Naive thymus-derived CD4-positive, alpha-beta T cell (primary cell): ENCODE results near the gene SRD5A2. TPM values are rescaled to one million over a fixed set of nuclear protein-coding genes. Genes with fewer than 3 reads are reported as not detected.

Source experiments
- ATAC-seq: fragments of 150-1000 bp; cut with Tn5 transposase; 2 replicates; pipeline ENCODE4 v1.10.0; 2021; ENCODE audit warnings: mild to moderate bottlenecking, moderate library complexity
- CTCF ChIA-PET: fragments of 350-600 bp; sonication (Branson Sonifier 250); formaldehyde crosslinking; loops from one replicate; lab custom pipeline; 2021; ENCODE audit warnings: antibody characterized with exemption; lab: Charles Lee
- POLR2A ChIA-PET: fragments of 350-600 bp; sonication (Branson Sonifier 250); formaldehyde crosslinking; loops from one replicate; lab custom pipeline; 2021; ENCODE audit warnings: antibody characterized with exemption, inconsistent platforms; lab: Charles Lee
- DNase-seq, 9 donors: peaks; one replicate each; pipeline versions ENCODE4 v3.0.0 to v3.0.0-alpha.2; 2020 to 2022; ENCODE audit warnings: mixed read lengths in 1 of 9
- H3K27ac ChIP-seq: one replicate; pipeline ENCODE4 v1.7.0; 2013; ENCODE audit warnings: mild to moderate bottlenecking, low read depth, low read length, moderate library complexity
- H3K27me3 ChIP-seq, 2 donors: one replicate each; pipeline ENCODE4 v1.7.0; 2013; ENCODE audit warnings: low read length in 2 of 2, mild to moderate bottlenecking in 2 of 2, moderate library complexity in 2 of 2; ENCODE audit not compliant: control insufficient read depth in 2 of 2, insufficient read depth in 2 of 2
- H3K36me3 ChIP-seq, 3 experiments: 1 replicate in 2 of 3; 2 replicates in 1 of 3; pipeline ENCODE4 v1.7.0; 2013; ENCODE audit warnings: low read length in 3 of 3, mild to moderate bottlenecking in 3 of 3, moderate library complexity in 1 of 3; ENCODE audit not compliant: insufficient read depth in 3 of 3, control insufficient read depth in 2 of 3
- H3K4me1 ChIP-seq, 2 donors: one replicate each; pipeline ENCODE4 v1.7.0; 2013; ENCODE audit warnings: low read length in 2 of 2, mild to moderate bottlenecking in 2 of 2, moderate library complexity in 1 of 2; ENCODE audit not compliant: control insufficient read depth in 2 of 2, insufficient read depth in 2 of 2
- H3K4me3 ChIP-seq: 2 replicates; pipeline ENCODE4 v1.7.0; 2013; ENCODE audit warnings: mild to moderate bottlenecking, low read length
- H3K9me3 ChIP-seq, 3 experiments: 1 replicate in 2 of 3; 2 replicates in 1 of 3; pipeline ENCODE4 v1.7.0; 2013; ENCODE audit warnings: low read length in 3 of 3; ENCODE audit not compliant: control insufficient read depth in 2 of 3
- H3K27ac Mint-ChIP-seq, 9 donors: one replicate each; pipeline ENCODE4 v1.8.0; 2020 to 2022; ENCODE audit warnings: mixed read lengths in 9 of 9, mild to moderate bottlenecking in 8 of 9, moderate library complexity in 5 of 9, inconsistent platforms in 2 of 9
- H3K27me3 Mint-ChIP-seq, 5 donors: one replicate each; pipeline ENCODE4 v1.8.0; 2021 to 2022; ENCODE audit warnings: mixed read lengths in 5 of 5, mild to moderate bottlenecking in 1 of 5
- H3K36me3 Mint-ChIP-seq, 5 donors: one replicate each; pipeline ENCODE4 v1.8.0; 2020 to 2022; ENCODE audit warnings: mixed read lengths in 5 of 5, mild to moderate bottlenecking in 3 of 5, inconsistent platforms in 1 of 5
- H3K4me1 Mint-ChIP-seq, 7 donors: one replicate each; pipeline ENCODE4 v1.8.0; 2020 to 2022; ENCODE audit warnings: mixed read lengths in 7 of 7, mild to moderate bottlenecking in 3 of 7, inconsistent platforms in 1 of 7
- H3K4me3 Mint-ChIP-seq, 10 donors: one replicate each; pipeline ENCODE4 v1.8.0; 2020 to 2022; ENCODE audit warnings: mild to moderate bottlenecking in 10 of 10, mixed read lengths in 10 of 10, moderate library complexity in 6 of 10, inconsistent platforms in 2 of 10
- H3K9me3 Mint-ChIP-seq, 11 donors: one replicate each; pipeline ENCODE4 v1.8.0; 2020 to 2022; ENCODE audit warnings: mixed read lengths in 11 of 11, mild to moderate bottlenecking in 4 of 11, inconsistent platforms in 1 of 11, moderate library complexity in 1 of 11
- intact Hi-C, 2 donors: fragments of 100-400 bp; cut with micrococcal nuclease; formaldehyde crosslinking; loops; one replicate each; pipeline ENCODE4 v1.15.1; 2023
- polyA plus RNA-seq, 2 donors: library from polyadenylated mRNA; unstranded; fragments of 300-500 nt; fragmentation: Illumina TruSeq; gene quantifications; one replicate each; pipeline ENCODE4 v1.2.3, GENCODE V29; 2021
- total RNA-seq, 6 experiments: library from RNA in 5 of 6; stranded (reverse) in 5 of 6; gene quantifications; 1 replicate in 5 of 6; 2 replicates in 1 of 6; pipeline ENCODE4 v1.2.3 and lab custom pipeline; 2021 to 2026

Gene SRD5A2
- total RNA-seq (not detected), polyA plus RNA-seq (not detected), total RNA-seq (lab: John Stamatoyannopoulos, UW) (not detected)

- H3K9me3 Mint-ChIP-seq = peaks cover 0 to 23% (median 7%) of the 10 kb centered on the region in 11 donors
- H3K36me3 ChIP-seq = no peaks in the 10 kb centered on the region
- no peaks in the 10 kb centered on the region for H3K4me1 ChIP-seq
- H3K36me3 Mint-ChIP-seq = peaks cover 0 to 7% (median 0%) of the 10 kb centered on the region in 5 donors
- DNase-seq (no peak), ATAC-seq (no peak)
- peaks cover 0 to 5% (median 0%) of the 10 kb centered on the region in 7 donors for H3K4me1 Mint-ChIP-seq
- intact Hi-C loops = no loop called here
- no peak within 1 kb of the TSS for H3K4me3 Mint-ChIP-seq
- CTCF ChIA-PET = no interaction called here
- H3K27me3 ChIP-seq = no peaks in the 10 kb centered on the region
- no peak within 1 kb of the TSS for H3K27ac ChIP-seq
- no peaks in the 10 kb centered on the region for H3K9me3 ChIP-seq
- POLR2A ChIA-PET = no interaction called here
- no peak within 1 kb of the TSS for H3K27ac Mint-ChIP-seq
- peaks cover 33 to 63% (median 53%) of the 10 kb centered on the region in 5 donors for H3K27me3 Mint-ChIP-seq
- H3K4me3 ChIP-seq = no peak within 1 kb of the TSS
These were observed at the start of gene SRD5A2 for GRCh38 chr2:31580321-31581117. Gene SRD5A2 (minus strand): TSS chr2:31580938. CDS start chr2:31580900, 38 bp downstream.

- no peak overlapping the region for H3K27ac Mint-ChIP-seq
- Histone ChIP-seq H3K4me1 (no peaks in the 10 kb centered on the region), H3K36me3 (no peaks in the 10 kb centered on the region), H3K9me3 (peaks cover 0 to 6% (median 0%) of the 10 kb centered on the region in 3 experiments), H3K27ac (no peak overlapping the region), H3K4me3 (no peak overlapping the region), H3K27me3 (no peaks in the 10 kb centered on the region)
- no peak overlapping the region for H3K4me3 Mint-ChIP-seq
- no peak for DNase-seq
- peaks cover 0 to 15% (median under 1%) of the 10 kb centered on the region in 5 donors for H3K27me3 Mint-ChIP-seq
- POLR2A ChIA-PET = no interaction called here
- peaks cover 2 to 75% (median 24%) of the 10 kb centered on the region in 11 donors for H3K9me3 Mint-ChIP-seq
- peaks cover 0 to 8% (median 0%) of the 10 kb centered on the region in 5 donors for H3K36me3 Mint-ChIP-seq
- CTCF ChIA-PET = no interaction called here
- ATAC-seq = no peak
- H3K4me1 Mint-ChIP-seq = no peaks in the 10 kb centered on the region
- intact Hi-C loops = no loop called here
These were observed 25.8 kb upstream of the SRD5A2 start for GRCh38 chr2:31606509-31606908.

GRCh38 chr2:31598694-31599093 lies 18.0 kb upstream of the SRD5A2 start:
- H3K9me3 Mint-ChIP-seq = peaks cover 2 to 93% (median 35%) of the 10 kb centered on the region in 11 donors
- no peaks in the 10 kb centered on the region for H3K4me1 ChIP-seq
- H3K27ac Mint-ChIP-seq = no peak overlapping the region
- no peak overlapping the region for H3K4me3 ChIP-seq
- CTCF ChIA-PET = no interaction called here
- POLR2A ChIA-PET = no interaction called here
- no peaks in the 10 kb centered on the region for H3K27me3 ChIP-seq
- ATAC-seq = no peak
- H3K4me3 Mint-ChIP-seq = no peak overlapping the region
- H3K4me1 Mint-ChIP-seq = no peaks in the 10 kb centered on the region
- no peak for DNase-seq
- H3K36me3 ChIP-seq = no peaks in the 10 kb centered on the region
- peaks cover 0 to 3% (median 0%) of the 10 kb centered on the region in 3 experiments for H3K9me3 ChIP-seq
- intact Hi-C loops = no loop called here
- no peaks in the 10 kb centered on the region for H3K36me3 Mint-ChIP-seq
- peaks cover 0 to 10% (median 7%) of the 10 kb centered on the region in 5 donors for H3K27me3 Mint-ChIP-seq
- H3K27ac ChIP-seq = no peak overlapping the region

- ChIA-PET CTCF (no interaction called here), POLR2A (no interaction called here)
- Histone ChIP-seq H3K4me1 (no peaks in the 10 kb centered on the region), H3K36me3 (no peaks in the 10 kb centered on the region), H3K27ac (no peak overlapping the region), H3K27me3 (no peaks in the 10 kb centered on the region), H3K9me3 (peaks cover 0 to 4% (median 0%) of the 10 kb centered on the region in 3 experiments), H3K4me3 (no peak overlapping the region)
- H3K27ac Mint-ChIP-seq = no peak overlapping the region
- peaks cover 5 to 43% (median 20%) of the 10 kb centered on the region in 11 donors for H3K9me3 Mint-ChIP-seq
- intact Hi-C loops = no loop called here
- DNase-seq (no peak), ATAC-seq (no peak)
- H3K36me3 Mint-ChIP-seq = peaks cover 0 to 8% (median 0%) of the 10 kb centered on the region in 5 donors
- H3K4me3 Mint-ChIP-seq = no peak overlapping the region
- H3K27me3 Mint-ChIP-seq = peaks cover 18 to 55% (median 43%) of the 10 kb centered on the region in 5 donors
- peaks cover 0 to 2% (median 0%) of the 10 kb centered on the region in 7 donors for H3K4me1 Mint-ChIP-seq
These were observed 5.5 kb upstream of the SRD5A2 start for GRCh38 chr2:31586230-31586629.

- Mint-ChIP-seq H3K4me3 (no peak overlapping the region), H3K4me1 (peaks cover 0 to 5% (median 0%) of the 10 kb centered on the region in 7 donors), H3K27ac (no peak overlapping the region), H3K27me3 (peaks cover 34 to 65% (median 53%) of the 10 kb centered on the region in 5 donors), H3K9me3 (peaks cover 0 to 20% (median 8%) of the 10 kb centered on the region in 11 donors), H3K36me3 (peaks cover 0 to 7% (median 0%) of the 10 kb centered on the region in 5 donors)
- no peak for ATAC-seq
- POLR2A ChIA-PET = no interaction called here
- Histone ChIP-seq H3K27me3 (no peaks in the 10 kb centered on the region), H3K36me3 (no peaks in the 10 kb centered on the region), H3K4me3 (no peak overlapping the region), H3K9me3 (no peaks in the 10 kb centered on the region), H3K27ac (no peak overlapping the region), H3K4me1 (no peaks in the 10 kb centered on the region)
- intact Hi-C loops = no loop called here
- no peak for DNase-seq
- CTCF ChIA-PET = no interaction called here
These were observed 522 bp upstream of the SRD5A2 start for GRCh38 chr2:31581124-31581795.

GRCh38 chr2:31579996-31580320 lies 780 bp downstream of the SRD5A2 start:
- Histone ChIP-seq H3K4me1 (no peaks in the 10 kb centered on the region), H3K4me3 (no peak overlapping the region), H3K9me3 (no peaks in the 10 kb centered on the region), H3K27ac (no peak overlapping the region), H3K27me3 (no peaks in the 10 kb centered on the region), H3K36me3 (no peaks in the 10 kb centered on the region)
- intact Hi-C loops = no loop called here
- POLR2A ChIA-PET = no interaction called here
- ATAC-seq (no peak), DNase-seq (no peak)
- Mint-ChIP-seq H3K36me3 (peaks cover 0 to 7% (median 0%) of the 10 kb centered on the region in 5 donors), H3K4me3 (no peak overlapping the region), H3K27ac (no peak overlapping the region), H3K4me1 (peaks cover 0 to 5% (median 0%) of the 10 kb centered on the region in 7 donors), H3K9me3 (peaks cover 0 to 26% (median 7%) of the 10 kb centered on the region in 11 donors), H3K27me3 (peaks cover 33 to 63% (median 53%) of the 10 kb centered on the region in 5 donors)
- CTCF ChIA-PET = no interaction called here
